CD14-positive monocyte (primary cell): ENCODE measurements around the gene TMEM126B. TPM values are rescaled to one million over a fixed set of nuclear protein-coding genes. Genes with fewer than 3 reads are reported as not detected.

Experiments
- DNase-seq, 3 donors: peaks; one replicate each; pipeline ENCODE4 v3.0.0-alpha.2; 2011 to 2022
- H2AFZ ChIP-seq: 2 replicates; pipeline ENCODE4 v1.6.0; 2012; ENCODE audit warnings: mild to moderate bottlenecking, low read depth, low read length, inconsistent platforms; ENCODE audit not compliant: insufficient read depth, poor library complexity, severe bottlenecking
- H3K27ac ChIP-seq, 2 donors: 1 replicate in 1 of 2; 2 replicates in 1 of 2; pipeline ENCODE4 v1.5.1; 2012 to 2013; ENCODE audit warnings: low read length in 2 of 2, control low read depth in 1 of 2, inconsistent platforms in 1 of 2, low read depth in 1 of 2, mild to moderate bottlenecking in 1 of 2
- H3K27me3 ChIP-seq, 2 donors: one replicate each; pipeline versions ENCODE4 v1.6.0 to v1.6.1; 2011 to 2013; ENCODE audit warnings: low read length in 2 of 2; ENCODE audit not compliant: control insufficient read depth in 2 of 2, insufficient read depth in 2 of 2
- H3K36me3 ChIP-seq, 2 donors: replicated peaks in 1 of 2; 1 replicate in 1 of 2; 2 replicates in 1 of 2; pipeline versions ENCODE4 v1.5.1 to v1.6.1; 2012 to 2013; ENCODE audit warnings: low read length in 2 of 2, control low read depth in 1 of 2, inconsistent platforms in 1 of 2, mild to moderate bottlenecking in 1 of 2; ENCODE audit not compliant: insufficient read depth in 2 of 2, control insufficient read depth in 1 of 2
- H3K4me1 ChIP-seq, 2 donors: 1 replicate in 1 of 2; 2 replicates in 1 of 2; pipeline versions ENCODE4 v1.5.1 to v1.6.1; 2012 to 2013; ENCODE audit warnings: low read length in 2 of 2, control low read depth in 1 of 2, inconsistent platforms in 1 of 2, mild to moderate bottlenecking in 1 of 2, moderate library complexity in 1 of 2; ENCODE audit not compliant: insufficient read depth in 2 of 2, control insufficient read depth in 1 of 2
- H3K4me2 ChIP-seq: replicated peaks from 2 replicates; pipeline ENCODE3; 2012; ENCODE audit warnings: low read length, moderate library complexity, mild to moderate bottlenecking; ENCODE audit not compliant: poor library complexity, severe bottlenecking; ENCODE audit errors: extremely low read depth
- H3K4me3 ChIP-seq, 3 experiments: fragments of 200-600 bp in 1 of 3; sonication (generic) in 1 of 3; replicated peaks in 1 of 3; 1 replicate in 2 of 3; 2 replicates in 1 of 3; pipeline ENCODE4 v1.5.1; 2011 to 2013; ENCODE audit warnings: low read length in 3 of 3, mild to moderate bottlenecking in 3 of 3, control low read depth in 2 of 3, low read depth in 2 of 3, inconsistent platforms in 1 of 3, moderate library complexity in 1 of 3
- H3K79me2 ChIP-seq: 2 replicates; pipeline ENCODE4 v1.6.0; 2012; ENCODE audit warnings: mild to moderate bottlenecking, control low read depth, inconsistent platforms, low read length, moderate library complexity; ENCODE audit not compliant: insufficient read depth
- H3K9ac ChIP-seq: 2 replicates; pipeline ENCODE4 v1.6.0; 2017; ENCODE audit warnings: low read length, mild to moderate bottlenecking; ENCODE audit not compliant: insufficient read depth, poor library complexity, severe bottlenecking
- H3K9me3 ChIP-seq, 2 donors: replicated peaks in 1 of 2; 1 replicate in 1 of 2; 2 replicates in 1 of 2; pipeline versions ENCODE4 v1.5.1 to v1.6.1; 2012 to 2013; ENCODE audit warnings: low read length in 2 of 2, control low read depth in 1 of 2; ENCODE audit not compliant: control insufficient read depth in 1 of 2, insufficient read depth in 1 of 2
- H4K20me1 ChIP-seq: 2 replicates; pipeline ENCODE4 v1.6.0; 2012; ENCODE audit warnings: mild to moderate bottlenecking, low read length, control low read depth, moderate library complexity; ENCODE audit not compliant: insufficient read depth
- H3K27ac Mint-ChIP-seq, 7 donors: one replicate each; pipeline ENCODE4 v1.8.0; 2020; ENCODE audit warnings: mild to moderate bottlenecking in 7 of 7, mixed read lengths in 7 of 7, moderate library complexity in 6 of 7, inconsistent platforms in 2 of 7
- H3K27me3 Mint-ChIP-seq, 3 donors: one replicate each; pipeline ENCODE4 v1.8.0; 2021 to 2022; ENCODE audit warnings: low read depth in 3 of 3, mild to moderate bottlenecking in 3 of 3, mixed read lengths in 3 of 3, moderate library complexity in 3 of 3, inconsistent platforms in 1 of 3
- H3K36me3 Mint-ChIP-seq, 2 donors: one replicate each; pipeline ENCODE4 v1.8.0; 2020; ENCODE audit warnings: mixed read lengths in 2 of 2, inconsistent platforms in 1 of 2, mild to moderate bottlenecking in 1 of 2
- H3K4me1 Mint-ChIP-seq: one replicate; pipeline ENCODE4 v1.8.0; 2020; ENCODE audit warnings: mild to moderate bottlenecking, mixed read lengths
- H3K4me3 Mint-ChIP-seq, 2 donors: one replicate each; pipeline ENCODE4 v1.8.0; 2020; ENCODE audit warnings: mild to moderate bottlenecking in 2 of 2, mixed read lengths in 2 of 2, moderate library complexity in 1 of 2
- H3K9me3 Mint-ChIP-seq, 7 donors: one replicate each; pipeline ENCODE4 v1.8.0; 2020 to 2022; ENCODE audit warnings: mixed read lengths in 7 of 7, mild to moderate bottlenecking in 6 of 7, moderate library complexity in 6 of 7, inconsistent platforms in 2 of 7
- WGBS: methylation state at CpG from one replicate; pipeline ENCODE4 v1.1.5; 2013; ENCODE audit warnings: missing lambda C conversion rate; ENCODE audit not compliant: insufficient coverage; 5-methylcytosine and 5-hydroxymethylcytosine counted together
- intact Hi-C, 2 donors: fragments of 100-400 bp; cut with micrococcal nuclease; formaldehyde crosslinking; loops; one replicate each; pipeline versions ENCODE4 v1.15.0 to v1.15.1; 2023
- polyA plus RNA-seq, 3 donors: library from polyadenylated mRNA; depleted of rRNA in 1 of 3; unstranded in 2 of 3; stranded (reverse) in 1 of 3; fragments of 300-500 nt in 2 of 3; fragments of >200 nt in 1 of 3; fragmentation: Illumina TruSeq in 2 of 3; gene quantifications; 1 replicate in 2 of 3; 2 replicates in 1 of 3; pipeline ENCODE4 v1.2.3, GENCODE V29; 2012 to 2021
- TF ChIP-seq, protein P1 (sequence below): fragments of 200-600 bp; IDR thresholded peaks from one replicate; pipeline ENCODE4 v1.8.0; 2022; ENCODE audit warnings: antibody characterized with exemption, mild to moderate bottlenecking

The TMEM126B gene
- polyA plus RNA-seq, 3 donors = 24.7 to 44.3 (median 41.1) TPM

DNA sequence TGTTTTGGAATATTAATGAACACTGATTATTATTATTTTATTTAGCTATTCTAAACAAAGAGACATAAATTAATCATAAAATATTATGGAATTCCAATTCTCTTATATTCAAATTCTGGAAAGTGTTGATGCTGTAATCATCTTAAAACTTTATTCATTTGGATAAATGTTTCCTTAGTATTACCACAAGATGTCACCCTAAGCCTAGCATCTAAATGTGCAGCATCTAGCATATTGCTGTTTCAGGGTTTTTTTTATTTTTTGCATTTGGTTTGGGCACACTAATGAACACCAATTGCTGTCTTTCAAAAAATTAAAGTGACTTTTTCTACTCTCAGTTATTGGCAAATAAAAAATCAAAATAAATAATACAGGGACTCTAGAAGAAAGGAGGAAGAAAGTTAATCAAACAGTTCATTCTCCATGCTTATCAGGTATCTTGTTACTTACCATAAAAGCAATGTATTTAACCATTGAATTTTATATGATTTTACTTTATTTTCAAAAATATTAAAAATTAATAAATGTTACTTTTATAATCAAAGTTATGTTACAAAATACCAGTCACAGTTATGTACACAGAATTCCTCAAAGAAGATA lies 33.0 kb upstream of the TMEM126B start:
- intact Hi-C loops = no loop called here
- Histone ChIP-seq H2AFZ (no peak overlapping the region), H3K36me3 (no peaks in the 10 kb centered on the region), H3K27me3 (no peaks in the 10 kb centered on the region), H3K9ac (no peak overlapping the region), H3K4me3 (no peak overlapping the region), H4K20me1 (no peaks in the 10 kb centered on the region), H3K27ac (no peak overlapping the region), H3K79me2 (no peaks in the 10 kb centered on the region), H3K9me3 (no peaks in the 10 kb centered on the region), H3K4me2 (no peak overlapping the region), H3K4me1 (no peaks in the 10 kb centered on the region)
- peak; percentile 7 to 49 (median 34) for DNase-seq
- Mint-ChIP-seq H3K27ac (no peak overlapping the region), H3K36me3 (no peaks in the 10 kb centered on the region), H3K9me3 (no peaks in the 10 kb centered on the region), H3K4me3 (no peak overlapping the region), H3K4me1 (peaks cover 2% of the 10 kb centered on the region), H3K27me3 (peaks cover 0 to 4% (median 3%) of the 10 kb centered on the region in 3 donors)
- TF ChIP-seq, protein P1, sequence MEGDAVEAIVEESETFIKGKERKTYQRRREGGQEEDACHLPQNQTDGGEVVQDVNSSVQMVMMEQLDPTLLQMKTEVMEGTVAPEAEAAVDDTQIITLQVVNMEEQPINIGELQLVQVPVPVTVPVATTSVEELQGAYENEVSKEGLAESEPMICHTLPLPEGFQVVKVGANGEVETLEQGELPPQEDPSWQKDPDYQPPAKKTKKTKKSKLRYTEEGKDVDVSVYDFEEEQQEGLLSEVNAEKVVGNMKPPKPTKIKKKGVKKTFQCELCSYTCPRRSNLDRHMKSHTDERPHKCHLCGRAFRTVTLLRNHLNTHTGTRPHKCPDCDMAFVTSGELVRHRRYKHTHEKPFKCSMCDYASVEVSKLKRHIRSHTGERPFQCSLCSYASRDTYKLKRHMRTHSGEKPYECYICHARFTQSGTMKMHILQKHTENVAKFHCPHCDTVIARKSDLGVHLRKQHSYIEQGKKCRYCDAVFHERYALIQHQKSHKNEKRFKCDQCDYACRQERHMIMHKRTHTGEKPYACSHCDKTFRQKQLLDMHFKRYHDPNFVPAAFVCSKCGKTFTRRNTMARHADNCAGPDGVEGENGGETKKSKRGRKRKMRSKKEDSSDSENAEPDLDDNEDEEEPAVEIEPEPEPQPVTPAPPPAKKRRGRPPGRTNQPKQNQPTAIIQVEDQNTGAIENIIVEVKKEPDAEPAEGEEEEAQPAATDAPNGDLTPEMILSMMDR = peak; percentile 65

DNA sequence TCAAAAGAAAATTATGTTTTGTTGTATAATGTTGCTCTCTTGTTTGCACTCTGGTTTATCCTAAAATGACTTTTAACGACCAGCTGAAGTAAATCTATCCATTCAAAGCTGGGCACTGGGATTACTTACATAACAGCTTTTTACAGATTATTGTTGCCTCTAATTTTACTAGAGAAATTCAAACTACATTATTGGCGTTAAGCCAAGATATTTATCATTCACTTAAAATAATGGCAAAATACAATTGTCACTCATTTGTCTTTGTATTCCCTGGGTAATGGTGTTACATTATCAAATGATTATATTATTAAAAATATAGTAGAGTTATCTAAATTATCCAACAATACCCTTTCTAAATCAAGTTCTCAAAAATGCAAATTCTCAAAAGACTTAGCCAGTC lies 31.5 kb upstream of the TMEM126B start:
- intact Hi-C loops = no loop called here

More for the DNA sequence above, 31.5 kb upstream of the TMEM126B start:
- H3K9ac ChIP-seq = no peak overlapping the region
- no peak overlapping the region for H3K4me3 ChIP-seq
- H3K4me1 ChIP-seq = no peaks in the 10 kb centered on the region
- no peaks in the 10 kb centered on the region for H3K27me3 ChIP-seq
- no peaks in the 10 kb centered on the region for H3K36me3 Mint-ChIP-seq
- H3K9me3 ChIP-seq = no peaks in the 10 kb centered on the region
- H3K79me2 ChIP-seq = no peaks in the 10 kb centered on the region
- H3K27ac Mint-ChIP-seq = no peak overlapping the region
- H3K4me2 ChIP-seq = no peak overlapping the region
- WGBS = no CpG with 5 or more reads among the region's 2 CpGs
- no peak overlapping the region for H3K4me3 Mint-ChIP-seq
- no peak overlapping the region for H3K27ac ChIP-seq
- TF ChIP-seq, protein P1 = no peak
- DNase-seq = no peak
- H4K20me1 ChIP-seq = no peaks in the 10 kb centered on the region
- no peaks in the 10 kb centered on the region for H3K9me3 Mint-ChIP-seq
- H3K36me3 ChIP-seq = no peaks in the 10 kb centered on the region
- H2AFZ ChIP-seq = no peak overlapping the region
- H3K27me3 Mint-ChIP-seq = peaks cover 0 to 3% (median 1%) of the 10 kb centered on the region in 3 donors
- peaks cover 2% of the 10 kb centered on the region for H3K4me1 Mint-ChIP-seq
